Adrenal gland (tissue), 12 donors: ENCODE results near the gene ZCCHC17. TPM values are rescaled to one million over a fixed set of nuclear protein-coding genes. Genes with fewer than 3 reads are reported as not detected.

Experiments
- DNase-seq, 7 donors: peaks; one replicate each; pipeline ENCODE4 v3.0.0-alpha.2; 2019 to 2020
- H3K27ac ChIP-seq, 5 donors: fragments of 200-600 bp; sonication (generic) in 4 of 5; 1 replicate in 3 of 5; 2 replicates in 2 of 5; pipeline versions ENCODE4 v1.5.1 to v1.8.0; 2016 to 2020; ENCODE audit warnings: mild to moderate bottlenecking in 1 of 5
- H3K27me3 ChIP-seq: fragments of 200-600 bp; 2 replicates; pipeline ENCODE4 v1.8.0; 2021
- H3K36me3 ChIP-seq, 2 donors: fragments of 200-600 bp; replicated peaks in 1 of 2; 1 replicate in 1 of 2; 2 replicates in 1 of 2; pipeline versions ENCODE4 v1.5.1 to v1.8.0; 2018 to 2022
- H3K4me1 ChIP-seq, 2 donors: fragments of 200-600 bp; replicated peaks in 1 of 2; 1 replicate in 1 of 2; 2 replicates in 1 of 2; pipeline versions ENCODE4 v1.5.1 to v1.8.0; 2018 to 2021
- H3K4me3 ChIP-seq, 4 donors: fragments of 200-600 bp; sonication (generic) in 3 of 4; one replicate each; pipeline ENCODE4 v1.5.1; 2016 to 2018
- H3K9me3 ChIP-seq, 3 donors: fragments of 200-600 bp; sonication (generic) in 1 of 3; replicated peaks in 1 of 3; 1 replicate in 2 of 3; 2 replicates in 1 of 3; pipeline versions ENCODE4 v1.5.1 to v1.8.0; 2016 to 2021
- CTCF ChIP-seq, 6 experiments: fragments of 450-650 bp in 4 of 6; fragments of 200-600 bp in 2 of 6; sonication (generic) in 1 of 6; IDR thresholded peaks; 1 replicate in 5 of 6; 2 replicates in 1 of 6; pipeline versions ENCODE4 v1.5.1 to v1.8.0; 2016 to 2021; ENCODE audit warnings: antibody characterized with exemption in 6 of 6, mild to moderate bottlenecking in 2 of 6, moderate library complexity in 1 of 6
- POLR2A ChIP-seq, 2 donors: fragments of 450-650 bp; IDR thresholded peaks; one replicate each; pipeline ENCODE4 v1.6.1; 2017; ENCODE audit warnings: antibody characterized with exemption in 2 of 2, mild to moderate bottlenecking in 2 of 2, moderate library complexity in 1 of 2
- WGBS, 4 donors: extraction: QIAGEN DNeasy Blood & Tissue Kit in 2 of 4; methylation state at CpG; one replicate each; pipeline versions ENCODE4 v1.1.5 to v1.1.7; 2013 to 2017; 5-methylcytosine and 5-hydroxymethylcytosine counted together
- intact Hi-C, 2 donors: fragments of 100-400 bp; cut with DNase I; formaldehyde crosslinking; loops; one replicate each; pipeline versions ENCODE4 v1.14.1 to v1.15.0; 2022 to 2023
- polyA plus RNA-seq, 3 donors: library from polyadenylated mRNA; stranded (reverse); fragments of 200-250 nt in 2 of 3; fragments of 350-450 nt in 1 of 3; fragmentation: Illumina TruSeq in 1 of 3; extraction: RNeasy Lipid Tissue Mini Kit (QIAGEN cat#74804) in 1 of 3; gene quantifications; one replicate each; pipeline ENCODE4 v1.2.3, GENCODE V29; 2013 to 2014
- total RNA-seq, 9 donors: library from RNA; depleted of rRNA in 4 of 9; stranded (reverse); fragments of >200 nt in 4 of 9; fragments of 120-200 nt in 1 of 9; fragmentation: NEBNext Ultra II Directional in 1 of 9; extraction: Animal tissue kit (Norgen Biotek cat#: 25700) in 1 of 9; gene quantifications; one replicate each; pipeline versions ENCODE4 v1.1.0 to v1.2.4, GENCODE V29; 2013 to 2023
- donor health status: healthy with polysubstance abuse.
- donor health status: Bipolar disorder and iron deficiency.
- donor health status: DM: yes; HTN: yes; CAD: no.
- donor health status: DM: no; HTN: no; CAD: no.
- donor health status: DM: no; HTN: no; CAD: no.
- donor health status: DM: yes; HTN: yes; CAD: no.

The ZCCHC17 gene
- total and polyA plus RNA-seq, 12 donors = 20.9 to 62.1 (median 29.5) TPM

DNA sequence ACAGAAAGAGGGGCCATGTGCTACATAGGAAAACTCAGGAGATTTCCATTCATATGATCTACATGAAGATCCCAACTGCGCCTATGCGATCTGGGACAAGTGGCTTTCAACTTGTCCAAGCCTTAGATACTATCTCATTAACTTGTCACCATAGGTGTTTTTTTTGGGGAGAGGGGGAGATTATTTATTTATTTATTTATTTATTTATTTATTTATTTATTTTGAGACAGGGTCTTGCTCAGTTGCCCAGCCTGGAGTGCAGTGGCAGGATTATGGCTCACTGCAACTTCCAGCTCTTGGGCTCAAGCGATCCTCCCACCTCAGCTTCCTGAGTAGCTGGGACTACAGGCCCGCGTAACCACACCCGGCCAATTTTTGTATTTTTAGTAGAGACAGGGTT is 64.8 kb downstream of the ZCCHC17 start:
- peaks cover 0 to 12% of the 10 kb centered on the region in 2 donors for H3K36me3 ChIP-seq
- peak overlapping the region in 1 of 5 donors; percentile 14 for H3K27ac ChIP-seq

DNA sequence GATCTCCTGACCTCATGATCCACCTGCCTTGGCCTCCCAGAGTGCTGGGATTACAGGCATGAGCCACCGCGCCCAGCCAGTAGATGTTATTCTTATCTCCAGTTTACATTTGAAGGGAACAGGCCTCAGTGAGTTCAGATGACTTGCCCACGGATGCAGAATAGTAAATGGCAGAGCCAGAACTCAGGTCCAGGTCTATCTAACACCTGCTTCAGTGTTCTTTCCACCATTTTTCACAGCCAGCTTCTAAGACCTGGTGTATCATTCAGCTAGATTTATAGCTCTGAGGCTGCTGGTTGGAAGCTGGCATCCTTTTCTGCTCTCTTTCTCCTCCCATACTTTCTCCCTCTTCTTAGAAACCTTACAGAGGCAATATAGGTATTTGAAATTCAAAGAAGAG is 65.2 kb downstream of the ZCCHC17 start:
- H3K36me3 ChIP-seq = peaks cover 0 to 12% of the 10 kb centered on the region in 2 donors
- peaks cover 18 to 21% of the 10 kb centered on the region in 2 donors for H3K4me1 ChIP-seq
- no peaks in the 10 kb centered on the region for H3K27me3 ChIP-seq
- no peak for DNase-seq
- H3K9me3 ChIP-seq = no peaks in the 10 kb centered on the region
- TF ChIP-seq CTCF (IDR thresholded peaks at IDR 0.05) (no peak), POLR2A (IDR thresholded peaks at IDR 0.05) (no peak)
- 89 to 100% (median 94%) methylated on average over 3 of the region's 3 CpGs for WGBS, 4 donors
- H3K4me3 ChIP-seq = no peak overlapping the region
- intact Hi-C loops = no loop called here
- peak overlapping the region; percentile 14 to 59 (median 42) for H3K27ac ChIP-seq

More for the DNA sequence above, 64.8 kb downstream of the ZCCHC17 start:
- 97 to 99% (median 99%) methylated on average over 6 of the region's 6 CpGs for WGBS, 4 donors
- Histone ChIP-seq H3K27me3 (no peaks in the 10 kb centered on the region), H3K4me1 (peaks cover 18 to 21% of the 10 kb centered on the region in 2 donors), H3K4me3 (no peak overlapping the region), H3K9me3 (no peaks in the 10 kb centered on the region)
- peak in 1 of 7 donors; percentile 44 for DNase-seq
- intact Hi-C loops = no loop called here
- TF ChIP-seq CTCF (IDR thresholded peaks at IDR 0.05) (no peak), POLR2A (IDR thresholded peaks at IDR 0.05) (no peak)

DNA sequence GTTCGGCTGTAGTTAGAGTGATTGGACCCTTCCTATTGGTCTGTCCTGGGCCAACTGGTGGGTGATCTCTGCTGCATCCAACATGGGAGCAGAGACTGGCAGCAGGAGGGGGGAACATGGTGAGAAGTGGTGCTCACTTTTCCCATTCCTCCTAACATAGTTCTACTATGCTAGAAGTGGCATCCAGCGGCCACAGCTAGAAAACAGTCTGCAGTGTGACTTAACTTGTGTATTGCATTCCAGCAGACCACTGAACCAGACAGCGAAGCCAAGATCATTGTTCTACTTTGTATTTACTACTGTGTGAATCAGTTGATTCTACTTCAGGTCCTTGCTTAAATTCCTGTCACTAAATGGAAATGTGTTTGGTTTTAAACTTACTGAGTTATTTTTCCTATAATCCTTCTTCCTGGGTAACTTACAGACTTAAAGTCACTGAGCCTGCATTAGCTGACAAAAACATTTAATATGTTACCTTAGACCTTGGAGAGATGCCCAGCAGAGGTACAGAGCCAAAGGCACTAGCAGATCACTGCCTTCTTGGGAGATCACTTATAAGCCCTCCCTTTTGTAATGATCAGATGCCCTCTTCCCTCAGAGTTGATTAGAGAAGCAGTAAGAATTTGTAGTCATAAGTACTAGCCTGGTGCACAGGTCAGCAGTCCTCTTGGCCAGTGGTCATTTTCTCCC is 67.9 kb downstream of the ZCCHC17 start:
- intact Hi-C loops = no loop called here
- peak in 1 of 7 donors; percentile 48 for DNase-seq
- Histone ChIP-seq H3K27me3 (no peaks in the 10 kb centered on the region), H3K27ac (peak overlapping the region in 4 of 5 donors; percentile 20 to 57 (median 45)), H3K4me1 (peaks cover 33 to 39% of the 10 kb centered on the region in 2 donors), H3K4me3 (no peak overlapping the region), H3K36me3 (peaks cover 0 to 12% of the 10 kb centered on the region in 2 donors), H3K9me3 (no peaks in the 10 kb centered on the region)
- no peak for TF ChIP-seq CTCF (IDR thresholded peaks at IDR 0.05)
- TF ChIP-seq POLR2A (IDR thresholded peaks at IDR 0.05) = no peak
- WGBS, 4 donors = 89 to 94% (median 91%) methylated on average over 3 of the region's 3 CpGs

- intact Hi-C loops = no loop called here
- no peaks in the 10 kb centered on the region for H3K9me3 ChIP-seq
- peaks cover 43 to 57% of the 10 kb centered on the region in 2 donors for H3K4me1 ChIP-seq
- DNase-seq = no peak
- no peak for TF ChIP-seq CTCF (IDR thresholded peaks at IDR 0.05)
- no peak overlapping the region for H3K27ac ChIP-seq
- H3K27me3 ChIP-seq = no peaks in the 10 kb centered on the region
- H3K4me3 ChIP-seq = no peak overlapping the region
- no peaks in the 10 kb centered on the region for H3K36me3 ChIP-seq
- 62 to 90% (median 83%) methylated on average over 2 of the region's 2 CpGs for WGBS, 4 donors
Observed at GRCh38 chr1:31366796-31367195, 70.0 kb downstream of the ZCCHC17 start.
